Thyroid gland (tissue), 4 donors: ENCODE measurements around the gene NRN1L. TPM values are rescaled to one million over a fixed set of nuclear protein-coding genes. Genes with fewer than 3 reads are reported as not detected.
A peak's percentile ranks its signal among the peaks of the same experiment; 100 is the strongest.

Source experiments
- DNase-seq, 2 donors: peaks; one replicate each; pipeline ENCODE4 v3.0.0-alpha.2; 2019
- H3K27ac ChIP-seq, 3 donors: fragments of 200-600 bp; sonication (generic); 1 replicate in 2 of 3; 2 replicates in 1 of 3; pipeline ENCODE4 v1.5.1; 2016 to 2019; ENCODE audit warnings: mild to moderate bottlenecking in 1 of 3, moderate library complexity in 1 of 3
- H3K27me3 ChIP-seq: fragments of 200-600 bp; sonication (generic); one replicate; pipeline ENCODE4 v1.5.1; 2019
- H3K36me3 ChIP-seq, 2 donors: fragments of 200-600 bp; sonication (generic); one replicate each; pipeline ENCODE4 v1.5.1; 2016 to 2019
- H3K4me1 ChIP-seq, 2 donors: fragments of 200-600 bp; sonication (generic); one replicate each; pipeline ENCODE4 v1.5.1; 2017 to 2019
- H3K4me3 ChIP-seq, 3 donors: fragments of 200-600 bp; sonication (generic); replicated peaks in 1 of 3; 1 replicate in 2 of 3; 2 replicates in 1 of 3; pipeline ENCODE4 v1.5.1; 2016; ENCODE audit warnings: mild to moderate bottlenecking in 1 of 3
- H3K9me3 ChIP-seq: fragments of 200-600 bp; sonication (generic); one replicate; pipeline ENCODE4 v1.5.1; 2017
- CTCF ChIP-seq, 6 experiments: fragments of 200-600 bp in 3 of 6; fragments of 450-650 bp in 3 of 6; sonication (generic) in 3 of 6; IDR thresholded peaks; one replicate each; pipeline ENCODE4 v1.5.1; 2016 to 2019; ENCODE audit warnings: antibody characterized with exemption in 6 of 6, mild to moderate bottlenecking in 2 of 6, inconsistent platforms in 1 of 6, moderate library complexity in 1 of 6
- POLR2A ChIP-seq, 2 donors: fragments of 450-650 bp; IDR thresholded peaks; one replicate each; pipeline ENCODE4 v1.6.1; 2017; ENCODE audit warnings: antibody characterized with exemption in 2 of 2, mild to moderate bottlenecking in 2 of 2, moderate library complexity in 1 of 2
- WGBS, 2 donors: methylation state at CpG; one replicate each; pipeline ENCODE4 v1.1.5; 2017; 5-methylcytosine and 5-hydroxymethylcytosine counted together
- intact Hi-C: fragments of 100-400 bp; cut with DNase I; formaldehyde crosslinking; loops from one replicate; pipeline ENCODE4 v1.15.1; 2023
- total RNA-seq, 4 donors: library from RNA; depleted of rRNA; stranded (reverse); fragments of >200 nt; gene quantifications; one replicate each; pipeline ENCODE4 v1.2.3, GENCODE V29; 2016

Gene NRN1L
- total RNA-seq, 4 donors from 2014 or later, result 2.0 TPM; not detected in 3

- peaks cover 16 to 34% of the 10 kb centered on the region in 2 donors for H3K36me3 ChIP-seq
- peak within 1 kb of the TSS; percentile 37 to 67 (median 39) for H3K27ac ChIP-seq
- peaks cover 18 to 22% of the 10 kb centered on the region in 2 donors for H3K4me1 ChIP-seq
- DNase-seq, result peak; percentile 81 to 82
- TF ChIP-seq CTCF (IDR thresholded peaks at IDR 0.05), result peak in 1 of 6 experiments; percentile 13
- peak in 1 of 2 donors; percentile 58 for TF ChIP-seq POLR2A (IDR thresholded peaks at IDR 0.05)
- intact Hi-C loops, result no loop called here
- no peaks in the 10 kb centered on the region for H3K9me3 ChIP-seq
- H3K27me3 ChIP-seq, result no peaks in the 10 kb centered on the region
- 2 to 7% methylated on average over 8 to 36 of the region's 72 CpGs for WGBS, 2 donors
- H3K4me3 ChIP-seq, result peak within 1 kb of the TSS; percentile 60 to 92 (median 90)
Observed at GRCh38 chr16:67872631-67873434, 11.9 kb upstream of the NRN1L start, which contains the start of gene EDC4. Gene EDC4, plus strand, starts transcription at chr16:67873052. Its CDS starts 210 bp downstream, at chr16:67873262.

- intact Hi-C loops, result no loop called here
- no peak for DNase-seq
- Histone ChIP-seq H3K4me1 (peaks cover 18 to 22% of the 10 kb centered on the region in 2 donors), H3K9me3 (no peaks in the 10 kb centered on the region), H3K36me3 (peaks cover 25 to 34% of the 10 kb centered on the region in 2 donors), H3K4me3 (peak overlapping the region; percentile 60 to 92 (median 90)), H3K27me3 (no peaks in the 10 kb centered on the region), H3K27ac (peak overlapping the region in 2 of 3 donors; percentile 37 to 39)
- TF ChIP-seq CTCF (IDR thresholded peaks at IDR 0.05) (no peak), POLR2A (IDR thresholded peaks at IDR 0.05) (no peak)
- WGBS, 2 donors, result 15 to 27% methylated on average over 13 to 23 of the region's 23 CpGs
Observed at GRCh38 chr16:67873435-67874370, 11.0 kb upstream of the NRN1L start.

- Histone ChIP-seq H3K36me3 (peaks cover 32 to 39% of the 10 kb centered on the region in 2 donors), H3K27ac (no peak overlapping the region), H3K4me3 (peak overlapping the region in 1 of 3 donors; percentile 90), H3K27me3 (no peaks in the 10 kb centered on the region), H3K9me3 (no peaks in the 10 kb centered on the region), H3K4me1 (peaks cover 18 to 22% of the 10 kb centered on the region in 2 donors)
- 71% methylated on average over 3 of the region's 3 CpGs; no CpG with 5 or more reads in 1 of the 2 donors for WGBS, 2 donors
- no peak for DNase-seq
- intact Hi-C loops, result no loop called here
- TF ChIP-seq CTCF (IDR thresholded peaks at IDR 0.05) (no peak), POLR2A (IDR thresholded peaks at IDR 0.05) (no peak)
Observed at GRCh38 chr16:67874372-67874771, 10.3 kb upstream of the NRN1L start.

- Histone ChIP-seq H3K27ac (no peak overlapping the region), H3K36me3 (peaks cover 52 to 58% of the 10 kb centered on the region in 2 donors), H3K4me1 (peaks cover 18 to 22% of the 10 kb centered on the region in 2 donors), H3K9me3 (no peaks in the 10 kb centered on the region), H3K4me3 (no peak overlapping the region), H3K27me3 (no peaks in the 10 kb centered on the region)
- DNase-seq, result no peak
- 92% methylated on average over 9 to 11 of the region's 11 CpGs for WGBS, 2 donors
- TF ChIP-seq POLR2A (IDR thresholded peaks at IDR 0.05) (no peak), CTCF (IDR thresholded peaks at IDR 0.05) (no peak)
- intact Hi-C loops, result no loop called here
Observed at GRCh38 chr16:67877064-67877463, 7.6 kb upstream of the NRN1L start.
